GM21619 (cell line): Measurements from ENCODE around the gene BLM.
"Not testable (repeated sequence)": the region's sequence is repeated elsewhere in the genome, so short reads cannot be mapped to it uniquely, and the experiment has no call there.

Experiments
- ATAC-seq: cut with Tn5 transposase; IDR thresholded peaks from one replicate; pipeline ENCODE4 v1.9.1; 2021; ENCODE audit not compliant: unreplicated experiment

Gene BLM

GRCh38 chr15:90730290-90730689, 13.1 kb downstream of the BLM start:
- ATAC-seq: no peak

- ATAC-seq: no peak
Measured at GRCh38 chr15:90735923-90736322, 18.8 kb downstream of the BLM start.

- not testable (repeated sequence) for ATAC-seq
Measured at GRCh38 chr15:90740545-90740944, 23.4 kb downstream of the BLM start.

- no peak for ATAC-seq
Measured at GRCh38 chr15:90742087-90742486, 24.9 kb downstream of the BLM start.

GRCh38 chr15:90743407-90743806, 26.3 kb downstream of the BLM start:
- no peak for ATAC-seq

GRCh38 chr15:90744759-90745402, 27.7 kb downstream of the BLM start:
- no peak for ATAC-seq

GRCh38 chr15:90749754-90750153, 32.6 kb downstream of the BLM start:
- ATAC-seq: no peak

GRCh38 chr15:90750186-90750585, 33.0 kb downstream of the BLM start:
- ATAC-seq: no peak

GRCh38 chr15:90751300-90751825, 34.2 kb downstream of the BLM start:
- ATAC-seq: no peak

- no peak for ATAC-seq
Measured at GRCh38 chr15:90756916-90757315, 39.8 kb downstream of the BLM start.

GRCh38 chr15:90757461-90757860, 40.3 kb downstream of the BLM start:
- ATAC-seq: no peak

GRCh38 chr15:90760661-90761232, 43.6 kb downstream of the BLM start:
- ATAC-seq: no peak

- ATAC-seq: no peak
Measured at GRCh38 chr15:90761629-90762028, 44.5 kb downstream of the BLM start.

- ATAC-seq: no peak
Measured at GRCh38 chr15:90762109-90762508, 45.0 kb downstream of the BLM start.

- no peak for ATAC-seq
Measured at GRCh38 chr15:90763366-90764099, 46.4 kb downstream of the BLM start.

- ATAC-seq: no peak
Measured at GRCh38 chr15:90765531-90765930, 48.4 kb downstream of the BLM start.

GRCh38 chr15:90765966-90766365, 48.8 kb downstream of the BLM start:
- ATAC-seq: no peak

GRCh38 chr15:90769375-90769774, 52.2 kb downstream of the BLM start:
- no peak for ATAC-seq

- no peak for ATAC-seq
Measured at GRCh38 chr15:90773485-90773884, 56.3 kb downstream of the BLM start.

GRCh38 chr15:90774731-90775514, 57.8 kb downstream of the BLM start:
- no peak for ATAC-seq

GRCh38 chr15:90780916-90781315, 63.8 kb downstream of the BLM start:
- no peak for ATAC-seq
